ENCODE results near the gene PINLYP.

PINLYP gene

GRCh38 chr19:43548706-43549105, 26.9 kb upstream of the PINLYP start:
- no peak for DNase-seq (ENCODE audit: low read depth)

GRCh38 chr19:43551399-43552197, 24.0 kb upstream of the PINLYP start:
- DNase-seq (ENCODE audit: low read depth) = no peak

- no peak for DNase-seq (ENCODE audit: low read depth)
Measured at GRCh38 chr19:43552198-43552450, 23.5 kb upstream of the PINLYP start.

GRCh38 chr19:43552616-43553015, 23.0 kb upstream of the PINLYP start:
- DNase-seq (ENCODE audit: low read depth) = no peak

GRCh38 chr19:43553656-43554055, 21.9 kb upstream of the PINLYP start:
- no peak for DNase-seq (ENCODE audit: low read depth)

- DNase-seq (ENCODE audit: low read depth) = no peak
Measured at GRCh38 chr19:43554317-43554895, 21.2 kb upstream of the PINLYP start.

- peak; percentile 75 for DNase-seq (ENCODE audit: low read depth)
Measured at GRCh38 chr19:43555185-43555770, 20.3 kb upstream of the PINLYP start.

GRCh38 chr19:43560687-43561086, 14.9 kb upstream of the PINLYP start:
- no peak for DNase-seq (ENCODE audit: low read depth)

GRCh38 chr19:43561139-43561970, 14.2 kb upstream of the PINLYP start:
- DNase-seq (ENCODE audit: low read depth) = no peak

GRCh38 chr19:43562226-43562697, 13.3 kb upstream of the PINLYP start:
- no peak for DNase-seq (ENCODE audit: low read depth)

- DNase-seq (ENCODE audit: low read depth) = peak; percentile 62
Measured at GRCh38 chr19:43562698-43563241, 12.8 kb upstream of the PINLYP start.

GRCh38 chr19:43563816-43564457, 11.7 kb upstream of the PINLYP start:
- no peak for DNase-seq (ENCODE audit: low read depth)

- DNase-seq (ENCODE audit: low read depth) = no peak
Measured at GRCh38 chr19:43564800-43565199, 10.8 kb upstream of the PINLYP start.

GRCh38 chr19:43569657-43570056, 5.9 kb upstream of the PINLYP start:
- no peak for DNase-seq (ENCODE audit: low read depth)

GRCh38 chr19:43570174-43570791, 5.3 kb upstream of the PINLYP start:
- no peak for DNase-seq (ENCODE audit: low read depth)

GRCh38 chr19:43572171-43572588, 3.4 kb upstream of the PINLYP start:
- no peak for DNase-seq (ENCODE audit: low read depth)

- no peak for DNase-seq (ENCODE audit: low read depth)
Measured at GRCh38 chr19:43574424-43575155, 1.0 kb upstream of the PINLYP start.

- DNase-seq (ENCODE audit: low read depth) = no peak
Measured at GRCh38 chr19:43575955-43576878, 616 bp downstream of the PINLYP start.

- no peak for DNase-seq (ENCODE audit: low read depth)
Measured at GRCh38 chr19:43578787-43579186, 3.2 kb downstream of the PINLYP start.

All from T follicular helper cell (primary cell).